Naive thymus-derived CD4-positive, alpha-beta T cell (primary cell): ENCODE data around the gene VPS51. TPM values are rescaled to one million over a fixed set of nuclear protein-coding genes. Genes with fewer than 3 reads are reported as not detected.

ENCODE experiments used
- ATAC-seq: fragments of 150-1000 bp; cut with Tn5 transposase; 2 replicates; pipeline ENCODE4 v1.10.0; 2021; ENCODE audit warnings: mild to moderate bottlenecking, moderate library complexity
- CTCF ChIA-PET: fragments of 350-600 bp; sonication (Branson Sonifier 250); formaldehyde crosslinking; loops from one replicate; lab custom pipeline; 2021; ENCODE audit warnings: antibody characterized with exemption; lab: Charles Lee
- POLR2A ChIA-PET: fragments of 350-600 bp; sonication (Branson Sonifier 250); formaldehyde crosslinking; loops from one replicate; lab custom pipeline; 2021; ENCODE audit warnings: antibody characterized with exemption, inconsistent platforms; lab: Charles Lee
- DNase-seq, 9 donors: peaks; one replicate each; pipeline versions ENCODE4 v3.0.0 to v3.0.0-alpha.2; 2020 to 2022; ENCODE audit warnings: mixed read lengths in 1 of 9
- H3K27ac ChIP-seq: one replicate; pipeline ENCODE4 v1.7.0; 2013; ENCODE audit warnings: mild to moderate bottlenecking, low read depth, low read length, moderate library complexity
- H3K27me3 ChIP-seq, 2 donors: one replicate each; pipeline ENCODE4 v1.7.0; 2013; ENCODE audit warnings: low read length in 2 of 2, mild to moderate bottlenecking in 2 of 2, moderate library complexity in 2 of 2; ENCODE audit not compliant: control insufficient read depth in 2 of 2, insufficient read depth in 2 of 2
- H3K36me3 ChIP-seq, 3 experiments: 1 replicate in 2 of 3; 2 replicates in 1 of 3; pipeline ENCODE4 v1.7.0; 2013; ENCODE audit warnings: low read length in 3 of 3, mild to moderate bottlenecking in 3 of 3, moderate library complexity in 1 of 3; ENCODE audit not compliant: insufficient read depth in 3 of 3, control insufficient read depth in 2 of 3
- H3K4me1 ChIP-seq, 2 donors: one replicate each; pipeline ENCODE4 v1.7.0; 2013; ENCODE audit warnings: low read length in 2 of 2, mild to moderate bottlenecking in 2 of 2, moderate library complexity in 1 of 2; ENCODE audit not compliant: control insufficient read depth in 2 of 2, insufficient read depth in 2 of 2
- H3K4me3 ChIP-seq: 2 replicates; pipeline ENCODE4 v1.7.0; 2013; ENCODE audit warnings: mild to moderate bottlenecking, low read length
- H3K9me3 ChIP-seq, 3 experiments: 1 replicate in 2 of 3; 2 replicates in 1 of 3; pipeline ENCODE4 v1.7.0; 2013; ENCODE audit warnings: low read length in 3 of 3; ENCODE audit not compliant: control insufficient read depth in 2 of 3
- H3K27ac Mint-ChIP-seq, 9 donors: one replicate each; pipeline ENCODE4 v1.8.0; 2020 to 2022; ENCODE audit warnings: mixed read lengths in 9 of 9, mild to moderate bottlenecking in 8 of 9, moderate library complexity in 5 of 9, inconsistent platforms in 2 of 9
- H3K27me3 Mint-ChIP-seq, 5 donors: one replicate each; pipeline ENCODE4 v1.8.0; 2021 to 2022; ENCODE audit warnings: mixed read lengths in 5 of 5, mild to moderate bottlenecking in 1 of 5
- H3K36me3 Mint-ChIP-seq, 5 donors: one replicate each; pipeline ENCODE4 v1.8.0; 2020 to 2022; ENCODE audit warnings: mixed read lengths in 5 of 5, mild to moderate bottlenecking in 3 of 5, inconsistent platforms in 1 of 5
- H3K4me1 Mint-ChIP-seq, 7 donors: one replicate each; pipeline ENCODE4 v1.8.0; 2020 to 2022; ENCODE audit warnings: mixed read lengths in 7 of 7, mild to moderate bottlenecking in 3 of 7, inconsistent platforms in 1 of 7
- H3K4me3 Mint-ChIP-seq, 10 donors: one replicate each; pipeline ENCODE4 v1.8.0; 2020 to 2022; ENCODE audit warnings: mild to moderate bottlenecking in 10 of 10, mixed read lengths in 10 of 10, moderate library complexity in 6 of 10, inconsistent platforms in 2 of 10
- H3K9me3 Mint-ChIP-seq, 11 donors: one replicate each; pipeline ENCODE4 v1.8.0; 2020 to 2022; ENCODE audit warnings: mixed read lengths in 11 of 11, mild to moderate bottlenecking in 4 of 11, inconsistent platforms in 1 of 11, moderate library complexity in 1 of 11
- intact Hi-C, 2 donors: fragments of 100-400 bp; cut with micrococcal nuclease; formaldehyde crosslinking; loops; one replicate each; pipeline ENCODE4 v1.15.1; 2023
- polyA plus RNA-seq, 2 donors: library from polyadenylated mRNA; unstranded; fragments of 300-500 nt; fragmentation: Illumina TruSeq; gene quantifications; one replicate each; pipeline ENCODE4 v1.2.3, GENCODE V29; 2021
- total RNA-seq, 6 experiments: library from RNA in 5 of 6; stranded (reverse) in 5 of 6; gene quantifications; 1 replicate in 5 of 6; 2 replicates in 1 of 6; pipeline ENCODE4 v1.2.3 and lab custom pipeline; 2021 to 2026

The VPS51 gene
- total and polyA plus RNA-seq, 7 experiments from 2014 or later: 106 to 269 (median 196) TPM

- POLR2A ChIA-PET: interaction anchor here (0.7 to 2.2 kb wide), 9 partner anchors 13 to 194 kb away, joined by 3 to 11 read pairs (median 3); partner anchors contain the start of genes ARL2, TM7SF2, VPS51 and ZNHIT2
- Mint-ChIP-seq H3K9me3 (peaks cover 0 to 10% (median 0%) of the 10 kb centered on the region in 11 donors), H3K4me3 (peak overlapping the region; percentile 88 to 99 (median 93)), H3K27me3 (peaks cover 0 to 4% (median 0%) of the 10 kb centered on the region in 5 donors), H3K36me3 (peaks cover 0 to 26% (median 8%) of the 10 kb centered on the region in 5 donors), H3K27ac (peak overlapping the region; percentile 94 to 99 (median 97)), H3K4me1 (peaks cover 22 to 56% (median 30%) of the 10 kb centered on the region in 7 donors)
- intact Hi-C loops: loop anchor here in 1 of 2 donors (10.0 kb wide), 1 partner anchor 238 kb away; the partner anchor contains the start of gene CDC42BPG
- Histone ChIP-seq H3K4me3 (peak overlapping the region; percentile 61), H3K27ac (peak overlapping the region; percentile 86), H3K36me3 (peaks cover 0 to 29% (median 11%) of the 10 kb centered on the region in 3 experiments), H3K27me3 (no peaks in the 10 kb centered on the region), H3K4me1 (peaks cover 13 to 14% of the 10 kb centered on the region in 2 donors), H3K9me3 (no peaks in the 10 kb centered on the region)
- ATAC-seq: no peak
- DNase-seq: no peak
- CTCF ChIA-PET: interaction anchor here (0.7 to 1.3 kb wide), 4 partner anchors 11 to 69 kb away, joined by 3 to 6 read pairs (median 3); partner anchors contain the start of gene ARL2
Observed at GRCh38 chr11:65083134-65083833, 12.7 kb upstream of the VPS51 start.

- peak; percentile 96 for ATAC-seq
- Histone ChIP-seq H3K27ac (peak within 1 kb of the TSS; percentile 86), H3K36me3 (peaks cover 0 to 36% (median 11%) of the 10 kb centered on the region in 3 experiments), H3K9me3 (no peaks in the 10 kb centered on the region), H3K4me3 (peak within 1 kb of the TSS; percentile 61), H3K27me3 (no peaks in the 10 kb centered on the region), H3K4me1 (peaks cover 13 to 14% of the 10 kb centered on the region in 2 donors)
- H3K36me3 Mint-ChIP-seq: peaks cover 0 to 26% (median 14%) of the 10 kb centered on the region in 5 donors
- H3K9me3 Mint-ChIP-seq: peaks cover 0 to 10% (median 0%) of the 10 kb centered on the region in 11 donors
- H3K27ac Mint-ChIP-seq: peak within 1 kb of the TSS; percentile 94 to 99 (median 97)
- CTCF ChIA-PET: interaction anchor here (1.3 kb wide), 1 partner anchor 34 kb away, joined by 3 read pairs; no protein-coding TSS in a partner anchor
- peak within 1 kb of the TSS; percentile 88 to 99 (median 93) for H3K4me3 Mint-ChIP-seq
- POLR2A ChIA-PET: interaction anchor here (0.7 to 1.6 kb wide), 6 partner anchors 12 to 194 kb away, joined by 3 to 4 read pairs (median 4); partner anchors contain the start of genes ARL2, TM7SF2 and VPS51
- peak; percentile 94 to 98 (median 97) for DNase-seq
- intact Hi-C loops: loop anchor here (1.0 to 10.0 kb wide), 14 partner anchors 12 to 239 kb away; partner anchors contain the start of genes FAU (in 2 of the 2), MRPL49 (in 2 of the 2), PPP2R5B (in 2 of the 2) and SNX15 (in 2 of the 2)
- peaks cover 20 to 49% (median 27%) of the 10 kb centered on the region in 7 donors for H3K4me1 Mint-ChIP-seq
- H3K27me3 Mint-ChIP-seq: peaks cover 0 to 4% (median 0%) of the 10 kb centered on the region in 5 donors
Observed at GRCh38 chr11:65083834-65084597, 12.0 kb upstream of the VPS51 start, which contains the start of the genes CDCA5 and ZFPL1. CDCA5 (minus strand) TSS chr11:65084040; CDS start chr11:65083978, 62 bp downstream. ZFPL1 (plus strand) TSS chr11:65084222; CDS start chr11:65084699, 477 bp downstream.

GRCh38 chr11:65084598-65085375, 11.2 kb upstream of the VPS51 start:
- Histone ChIP-seq H3K36me3 (peaks cover 0 to 43% (median 11%) of the 10 kb centered on the region in 3 experiments), H3K9me3 (no peaks in the 10 kb centered on the region), H3K4me1 (peaks cover 13 to 14% of the 10 kb centered on the region in 2 donors), H3K27me3 (no peaks in the 10 kb centered on the region), H3K4me3 (peak overlapping the region; percentile 61), H3K27ac (peak overlapping the region; percentile 86)
- Mint-ChIP-seq H3K4me1 (peaks cover 20 to 46% (median 27%) of the 10 kb centered on the region in 7 donors), H3K27ac (peak overlapping the region; percentile 94 to 99 (median 97)), H3K27me3 (peaks cover 0 to 4% (median 0%) of the 10 kb centered on the region in 5 donors), H3K4me3 (peak overlapping the region; percentile 88 to 99 (median 93)), H3K9me3 (peaks cover 0 to 10% (median 0%) of the 10 kb centered on the region in 11 donors), H3K36me3 (peaks cover 0 to 29% (median 17%) of the 10 kb centered on the region in 5 donors)
- ChIA-PET POLR2A (interaction anchor here (0.8 to 3.2 kb wide), 7 partner anchors 10 to 56 kb away, joined by 3 to 22 read pairs (median 5); partner anchors contain the start of genes FAU, MRPL49, SYVN1 and VPS51), CTCF (interaction anchor here (0.8 to 1.4 kb wide), 3 partner anchors 15 to 71 kb away, joined by 3 to 7 read pairs (median 4); partner anchors contain the start of gene ARL2)
- intact Hi-C loops: loop anchor here (1.0 to 10.0 kb wide), 14 partner anchors 12 to 240 kb away; partner anchors contain the start of genes FAU (in 2 of the 2), MRPL49 (in 2 of the 2), PPP2R5B (in 2 of the 2) and SNX15 (in 2 of the 2)
- ATAC-seq: no peak
- no peak for DNase-seq

GRCh38 chr11:65085446-65085845, 10.6 kb upstream of the VPS51 start:
- peak overlapping the region; percentile 86 for H3K27ac ChIP-seq
- H3K9me3 ChIP-seq: no peaks in the 10 kb centered on the region
- CTCF ChIA-PET: interaction anchor here (0.8 to 1.4 kb wide), 3 partner anchors 14 to 71 kb away, joined by 3 to 7 read pairs (median 4); partner anchors contain the start of gene ARL2
- Mint-ChIP-seq H3K27ac (peak overlapping the region; percentile 9 to 99 (median 97)), H3K4me1 (peaks cover 20 to 43% (median 27%) of the 10 kb centered on the region in 7 donors), H3K27me3 (peaks cover 0 to 4% (median 0%) of the 10 kb centered on the region in 5 donors), H3K36me3 (peaks cover 0 to 26% (median 17%) of the 10 kb centered on the region in 5 donors), H3K9me3 (peaks cover 0 to 9% (median 0%) of the 10 kb centered on the region in 11 donors), H3K4me3 (peak overlapping the region; percentile 88 to 99 (median 93))
- peaks cover 13 to 14% of the 10 kb centered on the region in 2 donors for H3K4me1 ChIP-seq
- POLR2A ChIA-PET: interaction anchor here (0.7 to 3.2 kb wide), 8 partner anchors 10 to 71 kb away, joined by 3 to 22 read pairs (median 4); partner anchors contain the start of genes FAU, MRPL49, SYVN1 and VPS51
- no peaks in the 10 kb centered on the region for H3K27me3 ChIP-seq
- ATAC-seq (no peak), DNase-seq (no peak)
- intact Hi-C loops: loop anchor here in 1 of 2 donors (10.0 kb wide), 1 partner anchor 241 kb away; the partner anchor contains the start of gene CDC42BPG
- peaks cover 0 to 43% (median 11%) of the 10 kb centered on the region in 3 experiments for H3K36me3 ChIP-seq
- no peak overlapping the region for H3K4me3 ChIP-seq

- H3K9me3 ChIP-seq: no peaks in the 10 kb centered on the region
- peaks cover 0 to 8% (median 0%) of the 10 kb centered on the region in 11 donors for H3K9me3 Mint-ChIP-seq
- no peak for ATAC-seq
- H3K4me3 Mint-ChIP-seq: peak overlapping the region in 2 of 10 donors; percentile 15 to 42
- DNase-seq: no peak
- no peak overlapping the region for H3K4me3 ChIP-seq
- H3K27me3 Mint-ChIP-seq: peaks cover 0 to 4% (median 0%) of the 10 kb centered on the region in 5 donors
- H3K27ac ChIP-seq: no peak overlapping the region
- CTCF ChIA-PET: no interaction called here
- H3K36me3 Mint-ChIP-seq: peaks cover 0 to 22% (median 17%) of the 10 kb centered on the region in 5 donors
- intact Hi-C loops: loop anchor here in 1 of 2 donors (10.0 kb wide), 1 partner anchor 242 kb away; the partner anchor contains the start of gene CDC42BPG
- H3K36me3 ChIP-seq: peaks cover 0 to 43% (median 11%) of the 10 kb centered on the region in 3 experiments
- peaks cover 20 to 34% (median 27%) of the 10 kb centered on the region in 7 donors for H3K4me1 Mint-ChIP-seq
- H3K27ac Mint-ChIP-seq: peak overlapping the region in 1 of 9 donors; percentile 36
- POLR2A ChIA-PET: interaction anchor here (0.6 to 3.2 kb wide), 5 partner anchors 23 to 803 kb away, joined by 3 to 22 read pairs (median 3); partner anchors contain the start of genes FAU, MRPL49 and SYVN1
- H3K27me3 ChIP-seq: no peaks in the 10 kb centered on the region
- H3K4me1 ChIP-seq: peaks cover 13 to 14% of the 10 kb centered on the region in 2 donors
Observed at GRCh38 chr11:65086809-65087208, 9.2 kb upstream of the VPS51 start.
